NCI-H128 (cell line): ENCODE measurements around the gene APOBEC3A.
A peak's percentile ranks its signal among the peaks of the same experiment; 100 is the strongest.
"Not testable (repeated sequence)": the region's sequence is repeated elsewhere in the genome, so short reads cannot be mapped to it uniquely, and the experiment has no call there.

Experiments used
- DNase-seq: peaks from one replicate; lab custom pipeline; 2025; ENCODE audit not compliant: unreplicated experiment; lab: John Stamatoyannopoulos, UW

The APOBEC3A gene

DNA sequence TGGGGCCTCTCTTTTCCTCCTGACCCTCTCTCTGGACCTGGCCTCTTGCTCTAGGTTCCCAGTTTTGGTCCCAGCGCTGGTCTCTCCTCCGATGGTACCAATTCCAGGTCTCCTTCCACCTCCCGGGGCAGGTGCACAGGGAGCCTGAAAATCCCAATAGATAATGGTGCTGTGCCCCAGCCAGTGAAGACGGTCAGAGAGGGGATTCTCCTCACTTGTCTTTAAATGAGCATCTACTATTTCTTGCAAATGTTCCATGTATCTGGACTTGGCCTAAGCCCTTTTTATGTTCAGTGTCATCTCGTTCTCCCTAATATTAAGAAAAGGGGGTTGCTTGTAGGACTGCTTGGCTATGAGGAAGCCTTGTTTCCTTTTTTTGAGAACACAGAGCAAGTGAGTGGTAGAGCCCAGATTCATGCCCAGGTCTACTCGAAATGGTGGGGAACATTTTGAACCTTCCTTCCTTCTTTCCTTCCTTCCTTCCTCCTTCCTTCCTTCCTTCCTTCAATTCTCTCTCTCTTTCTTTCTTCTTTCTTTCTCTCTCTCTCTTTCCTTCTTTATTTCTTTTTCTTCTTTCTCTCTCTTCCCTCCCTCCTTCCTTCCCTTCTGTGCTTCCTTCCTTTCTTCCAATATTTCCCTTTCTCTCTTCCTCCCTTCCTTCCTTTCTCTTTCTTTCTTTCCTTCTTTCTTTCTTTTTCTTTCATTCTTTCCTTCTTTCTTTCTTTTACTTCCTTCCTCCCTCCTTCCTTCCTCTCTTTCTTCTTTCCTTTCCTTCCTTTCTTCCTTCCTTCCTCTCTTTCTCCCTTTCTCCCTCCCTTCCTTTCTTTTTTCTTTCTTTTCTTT is 620 bp downstream of the APOBEC3A start:
- no peak for DNase-seq

DNA sequence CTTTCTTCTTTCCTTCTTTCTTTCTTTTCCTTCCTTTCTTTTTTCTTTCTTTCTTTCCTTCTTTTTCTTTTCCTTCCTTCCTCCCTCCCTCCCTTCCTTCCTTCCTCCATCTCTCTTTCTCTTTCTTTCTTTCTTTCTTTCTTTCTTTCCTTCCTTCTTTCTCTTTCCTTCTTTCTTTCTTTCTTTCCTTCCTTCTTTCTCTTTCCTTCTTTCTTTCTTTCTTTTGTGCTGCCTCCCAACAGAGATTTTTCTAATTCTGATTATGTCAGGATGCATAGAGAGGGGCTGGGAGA is 1.2 kb downstream of the APOBEC3A start:
- not testable (repeated sequence) for DNase-seq

GRCh38 chr22:38959590-38959989 is 2.2 kb downstream of the APOBEC3A start:
- DNase-seq, result no peak

GRCh38 chr22:38960673-38961072 is 3.3 kb downstream of the APOBEC3A start:
- not testable (repeated sequence) for DNase-seq

- not testable (repeated sequence) for DNase-seq
Measured at GRCh38 chr22:38963291-38963738, 5.9 kb downstream of the APOBEC3A start.

DNA sequence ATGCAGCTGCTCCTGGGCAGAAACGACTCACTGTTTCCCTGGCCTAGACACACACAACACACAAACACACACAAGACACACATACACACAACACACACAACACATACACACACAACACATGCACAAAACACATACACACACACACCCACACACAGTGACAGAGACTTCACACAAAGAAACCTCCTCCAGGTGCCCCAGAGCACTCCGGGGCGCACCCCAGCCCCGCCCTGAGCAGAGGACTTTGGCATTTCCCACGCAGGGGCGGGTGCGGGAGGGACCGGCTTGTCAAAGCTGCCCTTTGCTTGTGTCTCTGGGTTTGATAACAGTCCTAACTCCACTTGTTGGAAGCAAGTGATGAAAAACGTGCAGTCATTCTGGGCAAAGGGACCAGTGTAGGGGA is 6.5 kb downstream of the APOBEC3A start:
- no peak for DNase-seq

DNA sequence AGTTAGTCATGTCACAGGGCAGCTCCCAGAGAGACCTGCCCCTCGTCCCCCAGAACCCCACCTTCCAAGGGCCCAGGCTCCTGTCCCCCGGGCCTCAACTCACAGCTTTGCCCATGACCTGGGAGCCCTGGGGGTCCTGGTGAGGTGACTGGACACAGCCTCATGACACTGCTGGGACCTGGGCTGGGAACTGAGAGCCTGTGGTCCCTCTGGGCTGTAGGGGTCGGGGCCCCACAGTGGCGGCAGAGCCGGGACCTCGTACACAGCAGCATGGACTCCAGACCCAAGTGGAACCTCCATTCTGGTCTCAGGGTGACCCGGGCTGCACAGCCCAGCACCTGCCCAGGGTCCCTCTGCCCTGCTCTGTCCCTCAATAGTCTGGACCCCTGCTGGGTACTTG is 6.9 kb downstream of the APOBEC3A start:
- no peak for DNase-seq

- no peak for DNase-seq
Measured at GRCh38 chr22:38964989-38965388, 7.6 kb downstream of the APOBEC3A start.

- no peak for DNase-seq
Measured at GRCh38 chr22:38965614-38966379, 8.4 kb downstream of the APOBEC3A start.

DNA sequence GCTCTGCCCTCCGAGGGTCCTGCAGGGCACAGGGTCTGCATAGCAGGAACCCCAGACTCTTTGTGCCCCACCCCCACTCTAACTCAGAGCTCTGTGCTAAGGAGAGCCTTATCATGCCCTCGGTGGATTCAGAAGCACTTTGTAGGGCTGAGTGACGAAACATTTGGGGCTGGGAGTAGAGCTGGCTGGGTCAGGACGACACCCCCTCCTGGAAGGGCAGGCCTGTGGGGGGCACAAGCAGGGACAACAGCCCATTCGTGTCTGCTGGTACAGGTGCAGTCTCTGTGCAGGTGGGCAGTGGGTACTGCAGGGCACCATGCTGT is 8.9 kb downstream of the APOBEC3A start:
- no peak for DNase-seq

GRCh38 chr22:38966942-38967341 is 9.5 kb downstream of the APOBEC3A start:
- DNase-seq, result no peak

DNA sequence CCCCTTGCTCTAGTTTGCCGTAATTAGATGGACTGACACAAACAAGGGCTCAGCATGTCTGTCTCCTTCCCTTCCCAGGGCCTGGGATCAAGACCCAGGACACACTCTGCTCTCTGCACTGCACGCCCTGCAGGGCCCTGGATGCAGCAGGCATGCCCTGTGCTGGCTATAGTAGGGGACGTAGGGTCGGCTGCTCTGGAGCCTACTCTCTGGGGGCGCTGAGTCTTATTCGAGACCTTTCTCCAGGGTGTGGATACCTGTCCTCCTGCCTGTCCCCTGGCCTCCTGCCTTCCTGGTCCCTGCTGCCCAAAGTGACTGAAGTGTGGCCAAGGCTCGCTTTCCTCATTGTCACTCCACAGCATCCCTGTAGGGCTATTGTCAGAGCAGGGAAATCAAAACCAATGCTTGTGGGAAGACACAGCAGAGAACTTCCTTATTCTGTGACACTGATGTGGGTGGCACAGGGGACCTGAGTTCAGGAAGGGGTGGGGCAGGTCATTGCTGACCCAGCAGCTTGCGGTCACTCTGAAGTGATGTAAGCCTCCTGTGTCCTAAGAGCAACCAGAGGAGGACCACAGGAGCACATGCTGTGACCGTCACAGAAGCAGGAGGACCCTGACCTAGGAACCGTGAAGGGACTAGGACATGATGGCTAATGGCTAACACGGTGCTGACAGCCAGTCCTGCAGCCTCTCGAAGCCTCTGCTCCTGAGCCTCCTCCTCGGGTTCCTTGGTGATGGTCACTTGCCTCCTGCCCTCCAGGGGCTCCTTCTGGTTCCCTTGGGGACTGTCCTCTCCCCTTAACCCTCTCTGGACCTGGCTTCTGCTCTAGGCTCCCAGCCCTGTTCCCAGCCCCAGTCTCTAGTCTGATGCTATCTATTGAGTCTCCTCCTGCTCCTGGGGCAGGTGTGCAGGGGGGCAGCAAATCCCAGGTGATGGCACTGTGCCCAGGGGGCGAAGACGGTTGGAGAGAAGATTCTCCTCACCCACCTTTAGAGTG is 10.3 kb downstream of the APOBEC3A start:
- no peak for DNase-seq

DNA sequence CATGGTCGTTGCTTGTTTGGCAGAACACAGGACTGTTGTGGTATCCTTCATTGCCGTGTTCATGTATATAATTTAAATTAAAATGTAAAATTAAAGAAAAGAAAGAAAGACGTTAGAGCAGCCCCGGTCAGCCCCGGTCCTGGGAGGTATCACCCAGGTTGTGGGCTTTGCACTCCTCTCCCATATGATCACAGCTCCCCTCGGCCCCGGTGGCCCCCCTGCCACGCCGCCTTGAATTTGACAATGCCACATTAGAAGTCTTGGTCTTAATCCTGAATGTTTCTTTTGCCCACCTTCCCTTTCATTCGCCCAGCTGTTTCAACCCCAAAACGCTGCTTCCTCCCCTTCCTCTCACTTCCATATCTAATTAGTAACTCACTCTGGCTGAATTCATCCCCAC is 11.4 kb downstream of the APOBEC3A start:
- DNase-seq, result no peak

DNA sequence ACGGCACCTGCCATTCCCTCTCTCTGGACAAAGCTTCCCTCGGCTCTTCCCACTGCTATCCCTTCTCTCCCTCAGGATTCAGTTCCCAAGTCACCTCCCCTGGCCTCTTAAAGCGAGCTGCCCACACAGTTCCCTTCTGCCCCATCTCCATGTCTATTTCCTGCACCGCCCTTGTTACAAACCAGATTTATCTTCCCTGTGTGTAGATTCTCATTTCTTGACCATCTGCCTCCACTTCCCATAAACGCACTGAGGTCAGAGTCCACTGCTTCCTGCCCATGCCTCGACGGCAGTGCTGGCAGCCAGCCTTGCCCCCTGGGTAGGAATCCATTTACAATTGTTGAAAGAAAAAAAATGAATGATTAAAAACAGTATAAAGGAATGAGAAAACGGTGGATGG is 13.1 kb downstream of the APOBEC3A start:
- DNase-seq, result no peak

- DNase-seq, result no peak
Measured at GRCh38 chr22:38971202-38971601, 13.8 kb downstream of the APOBEC3A start.

DNA sequence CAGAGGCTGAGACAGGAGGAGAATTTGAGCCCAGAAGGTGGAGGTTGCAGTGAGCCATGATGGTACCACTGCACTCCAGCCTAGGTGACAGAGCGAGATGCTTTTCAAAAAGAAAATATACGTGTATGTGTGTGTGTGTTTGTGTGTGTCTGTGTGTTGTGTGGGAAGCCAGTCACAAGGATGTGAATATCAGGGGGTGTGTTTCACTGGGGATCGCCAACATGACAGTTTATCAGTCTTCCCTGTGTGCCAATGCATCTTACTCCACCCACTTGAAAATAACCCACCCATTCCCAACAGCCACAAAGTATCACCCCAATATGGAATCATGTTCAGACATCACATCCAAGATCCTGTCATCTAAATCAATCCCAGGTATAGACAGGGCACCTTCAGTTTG is 14.4 kb downstream of the APOBEC3A start:
- DNase-seq, result no peak

- DNase-seq, result no peak
Measured at GRCh38 chr22:38972558-38972957, 15.1 kb downstream of the APOBEC3A start.

- DNase-seq, result peak; percentile 9
Measured at GRCh38 chr22:38973289-38974169, 16.1 kb downstream of the APOBEC3A start.

DNA sequence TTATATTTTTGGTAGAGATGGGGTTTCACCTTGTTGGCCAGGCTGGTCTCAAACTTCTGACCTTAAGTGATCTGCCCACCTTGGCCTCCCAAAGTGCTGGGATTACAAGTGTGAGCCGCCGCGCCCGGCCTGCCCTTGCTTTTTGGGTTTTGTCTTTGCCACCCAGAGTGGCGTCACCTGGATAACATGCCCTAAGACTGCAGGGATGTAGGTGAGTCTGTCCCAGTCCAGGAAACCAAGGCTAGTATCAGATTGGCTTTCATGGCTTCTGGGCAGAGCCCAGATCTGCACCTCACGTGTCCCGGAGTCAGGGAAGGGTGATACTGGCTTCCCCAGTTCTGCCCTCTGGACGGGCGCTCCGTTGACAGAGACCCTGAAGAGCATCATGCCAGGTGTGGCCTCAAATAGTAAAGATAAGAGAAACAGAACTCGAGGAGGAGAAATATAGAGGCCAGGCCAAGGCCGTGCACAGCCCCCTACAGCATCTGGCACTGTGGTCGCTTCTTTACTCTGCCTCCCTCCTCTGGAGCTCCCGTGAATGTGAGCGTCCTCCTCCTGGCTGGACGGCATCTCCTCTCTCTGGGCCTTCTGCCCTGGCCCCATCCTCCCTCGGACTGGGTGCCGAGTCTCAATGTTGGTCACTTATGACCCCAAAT is 16.9 kb downstream of the APOBEC3A start:
- no peak for DNase-seq

DNA sequence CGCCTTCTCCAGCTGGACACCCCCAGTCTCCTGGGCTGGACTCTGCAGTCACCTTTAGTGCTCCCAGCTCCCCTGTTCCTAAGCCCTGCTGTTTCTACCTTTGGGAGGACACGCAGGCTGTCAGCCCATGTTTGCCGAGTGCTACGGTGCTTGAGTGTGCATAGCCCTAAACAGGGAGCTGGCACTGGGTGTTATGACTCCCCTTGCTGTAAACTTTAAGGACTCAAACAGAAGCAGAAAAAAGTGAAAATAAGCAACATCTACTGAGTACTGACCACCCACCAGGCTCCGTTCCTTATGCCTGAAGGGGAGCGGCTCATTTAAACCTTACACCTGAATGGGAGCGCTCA is 17.4 kb downstream of the APOBEC3A start:
- DNase-seq, result no peak
